OCI-LY1 (cell line): ENCODE measurements around the gene MAGI2.

Experiments used
- H2AFZ ChIP-seq: fragments of 200-600 bp; sonication (generic), shearing (Covaris generic); 2 replicates; pipeline ENCODE4 v1.6.0; 2014; ENCODE audit warnings: antibody characterized with exemption, mild to moderate bottlenecking, low read length
- H3F3A ChIP-seq: fragments of 200-600 bp; sonication (generic), shearing (Covaris generic); 2 replicates; pipeline ENCODE4 v1.6.0; 2014; ENCODE audit warnings: mild to moderate bottlenecking, antibody characterized with exemption, low read length, moderate library complexity; ENCODE audit not compliant: insufficient read depth
- H3K27ac ChIP-seq: fragments of 200-600 bp; sonication (generic); 2 replicates; pipeline ENCODE4 v1.5.1; 2014; ENCODE audit warnings: low read length, mixed run types, mild to moderate bottlenecking, low read depth; ENCODE audit not compliant: poor library complexity, severe bottlenecking
- H3K27me3 ChIP-seq: fragments of 200-600 bp; sonication (generic); 2 replicates; pipeline ENCODE4 v1.6.0; 2014; ENCODE audit warnings: antibody characterized with exemption, mild to moderate bottlenecking, low read length, moderate library complexity; ENCODE audit not compliant: insufficient read depth
- H3K36me3 ChIP-seq: fragments of 200-600 bp; sonication (generic); 2 replicates; pipeline ENCODE4 v1.6.1; 2014; ENCODE audit warnings: mild to moderate bottlenecking, antibody characterized with exemption, low read length, moderate library complexity, mixed read lengths; ENCODE audit not compliant: insufficient read depth
- H3K4me1 ChIP-seq: fragments of 200-600 bp; sonication (generic); 2 replicates; pipeline ENCODE4 v1.5.1; 2014; ENCODE audit warnings: mild to moderate bottlenecking, low read length, moderate library complexity; ENCODE audit not compliant: insufficient read depth, severe bottlenecking
- H3K4me2 ChIP-seq: fragments of 200-600 bp; sonication (generic), shearing (Covaris generic); 2 replicates; pipeline ENCODE4 v1.6.1; 2014; ENCODE audit warnings: low read length
- H3K4me3 ChIP-seq: fragments of 200-600 bp; sonication (generic); 2 replicates; pipeline ENCODE4 v1.5.1; 2014; ENCODE audit warnings: low read length, low read depth, mild to moderate bottlenecking, mixed read lengths; ENCODE audit not compliant: poor library complexity, severe bottlenecking
- H3K79me2 ChIP-seq: fragments of 200-600 bp; shearing (Covaris generic); 2 replicates; pipeline ENCODE4 v1.6.1; 2016; ENCODE audit warnings: mixed run types, low read length, mixed read lengths; ENCODE audit not compliant: insufficient read depth
- H3K9ac ChIP-seq: fragments of 200-600 bp; sonication (generic), shearing (Covaris generic); 2 replicates; pipeline ENCODE4 v1.6.1; 2014; ENCODE audit warnings: mild to moderate bottlenecking, low read length, mixed read lengths
- H3K9me2 ChIP-seq: fragments of 200-600 bp; sonication (generic), shearing (Covaris generic); 2 replicates; pipeline ENCODE4 v1.6.1; 2014; ENCODE audit warnings: low read depth, mild to moderate bottlenecking, low read length, mixed read lengths
- H3K9me3 ChIP-seq: fragments of 200-600 bp; shearing (Covaris generic); 2 replicates; pipeline ENCODE4 v1.6.1; 2014; ENCODE audit warnings: low read length, mixed read lengths
- H4K20me1 ChIP-seq: fragments of 200-600 bp; sonication (generic), shearing (Covaris generic); 2 replicates; pipeline ENCODE4 v1.6.0; 2016; ENCODE audit warnings: mild to moderate bottlenecking, low read length; ENCODE audit not compliant: insufficient read depth
- CTCF ChIP-seq: fragments of 200-600 bp; sonication (generic), shearing (Covaris generic); IDR thresholded peaks from 2 replicates; pipeline ENCODE4 v1.5.1; 2017; ENCODE audit warnings: mild to moderate bottlenecking, antibody characterized with exemption, low read length, moderate library complexity, mixed read lengths
- EZH2 ChIP-seq: fragments of 200-600 bp; sonication (generic), shearing (Covaris generic); IDR thresholded peaks from 2 replicates; pipeline ENCODE4 v1.8.0; 2017; ENCODE audit warnings: borderline replicate concordance, mixed run types, mild to moderate bottlenecking, antibody characterized with exemption, low read length, moderate library complexity, mixed read lengths

Gene MAGI2

GRCh38 chr7:79055722-79056415 lies 397.6 kb downstream of the MAGI2 start:
- H3K4me2 ChIP-seq: no peak overlapping the region
- no peaks in the 10 kb centered on the region for H3K36me3 ChIP-seq

GRCh38 chr7:79051915-79052314 lies 401.6 kb downstream of the MAGI2 start:
- H3K36me3 ChIP-seq: no peaks in the 10 kb centered on the region
- H3K9ac ChIP-seq: no peak overlapping the region
- no peaks in the 10 kb centered on the region for H4K20me1 ChIP-seq
- H3K27me3 ChIP-seq: no peaks in the 10 kb centered on the region
- H3F3A ChIP-seq: no peaks in the 10 kb centered on the region
- no peaks in the 10 kb centered on the region for H3K9me2 ChIP-seq
- H3K79me2 ChIP-seq: no peaks in the 10 kb centered on the region
- H3K4me3 ChIP-seq: no peak overlapping the region
- H3K4me1 ChIP-seq: no peaks in the 10 kb centered on the region
- H3K4me2 ChIP-seq: no peak overlapping the region
- TF ChIP-seq EZH2 (no peak), CTCF (no peak)
- no peak overlapping the region for H3K27ac ChIP-seq
- no peak overlapping the region for H2AFZ ChIP-seq
- no peaks in the 10 kb centered on the region for H3K9me3 ChIP-seq

More at GRCh38 chr7:79055722-79056415, 397.6 kb downstream of the MAGI2 start:
- Histone ChIP-seq H3K9ac (no peak overlapping the region), H3F3A (no peaks in the 10 kb centered on the region), H3K79me2 (no peaks in the 10 kb centered on the region), H4K20me1 (no peaks in the 10 kb centered on the region), H3K9me2 (no peaks in the 10 kb centered on the region), H3K4me3 (no peak overlapping the region), H3K4me1 (no peaks in the 10 kb centered on the region), H3K27me3 (no peaks in the 10 kb centered on the region), H3K9me3 (no peaks in the 10 kb centered on the region), H2AFZ (no peak overlapping the region), H3K27ac (no peak overlapping the region)
- TF ChIP-seq EZH2 (no peak), CTCF (no peak)

GRCh38 chr7:79050603-79051002 lies 402.9 kb downstream of the MAGI2 start:
- no peaks in the 10 kb centered on the region for H3K4me1 ChIP-seq
- TF ChIP-seq CTCF (no peak), EZH2 (no peak)

More at GRCh38 chr7:79050603-79051002, 402.9 kb downstream of the MAGI2 start:
- H3K9ac ChIP-seq: no peak overlapping the region
- no peaks in the 10 kb centered on the region for H3K36me3 ChIP-seq
- no peaks in the 10 kb centered on the region for H3K9me3 ChIP-seq
- no peaks in the 10 kb centered on the region for H3K9me2 ChIP-seq
- H3K79me2 ChIP-seq: no peaks in the 10 kb centered on the region
- no peaks in the 10 kb centered on the region for H3K27me3 ChIP-seq
- H3K4me3 ChIP-seq: no peak overlapping the region
- no peak overlapping the region for H2AFZ ChIP-seq
- H3K27ac ChIP-seq: no peak overlapping the region
- H3F3A ChIP-seq: no peaks in the 10 kb centered on the region
- H4K20me1 ChIP-seq: no peaks in the 10 kb centered on the region
- H3K4me2 ChIP-seq: no peak overlapping the region
